ENCODE results near the gene DACT1.

DACT1 gene

GRCh38 chr14:58636129-58636528 is 1.6 kb upstream of the DACT1 start:
- no peak for DNase-seq (ENCODE audit: low read depth)
- H3K4me3 ChIP-seq (ENCODE audit: low read length), result no peak overlapping the region
- TF ChIP-seq CTCF (IDR thresholded peaks at IDR 0.05; ENCODE audit: insufficient read depth, low read depth, low read length, missing control alignments), result no peak

- peak overlapping the region; percentile 40 for H3K4me3 ChIP-seq (ENCODE audit: low read length)
- DNase-seq (ENCODE audit: low read depth), result peak; percentile 70
- no peak for TF ChIP-seq CTCF (IDR thresholded peaks at IDR 0.05; ENCODE audit: insufficient read depth, low read depth, low read length, missing control alignments)
These were observed 747 bp upstream of the DACT1 start for GRCh38 chr14:58637040-58637390.

DNA sequence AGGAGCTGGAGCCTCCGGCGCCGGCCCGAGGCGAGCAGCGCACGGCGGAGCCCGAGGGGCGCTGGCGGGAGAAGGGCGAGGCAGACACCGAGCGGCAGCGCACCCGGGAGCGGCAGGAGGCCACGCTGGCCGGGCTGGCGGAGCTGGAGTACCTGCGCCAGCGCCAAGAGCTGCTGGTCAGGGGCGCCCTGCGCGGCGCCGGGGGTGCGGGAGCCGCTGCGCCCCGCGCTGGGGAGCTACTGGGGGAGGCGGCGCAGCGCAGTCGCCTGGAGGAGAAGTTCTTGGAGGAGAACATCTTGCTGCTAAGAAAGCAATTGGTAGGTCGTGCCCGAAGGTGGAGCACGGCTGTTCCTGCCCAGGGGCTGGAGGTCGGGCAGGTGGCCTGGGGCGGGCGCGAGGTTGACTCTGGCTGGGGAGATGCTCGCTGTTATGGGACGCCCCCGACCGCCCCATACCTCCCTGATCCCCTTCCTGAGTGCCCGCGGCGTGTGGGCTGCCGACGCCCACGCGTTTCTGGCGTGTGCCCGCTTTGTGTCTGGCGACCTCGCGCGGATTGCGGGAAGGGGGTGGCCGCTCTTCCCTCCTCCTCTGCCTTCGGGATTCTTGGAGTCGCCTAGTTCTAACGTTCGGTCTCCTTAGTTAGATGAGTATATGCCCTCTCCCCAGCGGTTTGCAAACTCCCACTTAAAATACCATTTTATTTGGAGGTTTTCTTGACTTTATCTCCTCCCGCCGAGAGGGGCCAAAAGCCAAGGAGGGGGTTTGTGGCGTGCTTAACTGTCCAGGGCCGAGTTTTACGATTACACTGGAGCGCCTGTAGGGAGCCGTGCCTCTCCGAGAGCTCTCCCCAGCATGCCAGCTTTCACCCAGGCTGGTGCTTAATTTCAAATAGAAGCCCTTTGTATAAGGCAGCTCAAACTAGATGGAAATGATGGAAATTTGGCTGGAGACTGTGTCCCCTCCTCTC is 752 bp downstream of the DACT1 start:
- H3K4me3 ChIP-seq (ENCODE audit: low read length), result peak overlapping the region; percentile 14
- peak; percentile 16 for DNase-seq (ENCODE audit: low read depth)
- no peak for TF ChIP-seq CTCF (IDR thresholded peaks at IDR 0.05; ENCODE audit: insufficient read depth, low read depth, low read length, missing control alignments)

- TF ChIP-seq CTCF (IDR thresholded peaks at IDR 0.05; ENCODE audit: insufficient read depth, low read depth, low read length, missing control alignments), result no peak
- no peak for DNase-seq (ENCODE audit: low read depth)
- no peak overlapping the region for H3K4me3 ChIP-seq (ENCODE audit: low read length)
These were observed 1.4 kb downstream of the DACT1 start for GRCh38 chr14:58639198-58639565.

DNA sequence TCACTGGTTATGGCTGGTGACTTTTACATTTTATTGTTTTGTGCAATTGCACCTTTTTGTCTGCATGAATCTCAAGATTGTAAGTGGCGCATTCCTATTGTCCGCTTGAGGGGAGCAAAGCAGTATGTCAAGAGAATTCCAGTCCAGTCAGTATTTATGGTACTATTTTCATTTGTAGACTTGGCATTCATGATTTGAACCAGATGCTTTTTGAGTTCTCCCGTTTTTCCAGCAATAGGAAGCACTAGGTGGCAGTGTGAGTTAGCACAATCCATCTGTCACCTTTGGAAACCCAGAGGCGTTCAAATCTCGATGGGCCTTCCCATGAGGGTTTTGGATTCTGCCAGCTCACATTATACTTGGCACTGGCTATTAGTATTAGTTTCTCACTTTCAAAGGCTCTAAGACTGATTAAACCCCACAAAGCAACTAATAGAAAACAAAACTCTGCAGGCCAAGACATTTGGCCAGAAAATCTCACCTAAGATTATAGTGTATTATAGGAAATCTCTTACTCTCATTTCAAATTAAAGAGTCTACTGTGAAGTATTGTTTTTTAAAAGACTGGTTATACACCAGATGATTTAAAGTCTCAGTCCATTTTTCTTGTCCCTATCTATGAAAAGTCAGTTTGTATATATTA is 2.2 kb downstream of the DACT1 start:
- H3K4me3 ChIP-seq (ENCODE audit: low read length), result no peak overlapping the region
- DNase-seq (ENCODE audit: low read depth), result peak; percentile 69

GRCh38 chr14:58640959-58641358 is 3.2 kb downstream of the DACT1 start:
- TF ChIP-seq CTCF (IDR thresholded peaks at IDR 0.05; ENCODE audit: insufficient read depth, low read depth, low read length, missing control alignments), result no peak
- DNase-seq (ENCODE audit: low read depth), result no peak
- no peak overlapping the region for H3K4me3 ChIP-seq (ENCODE audit: low read length)

More for the DNA sequence above, 2.2 kb downstream of the DACT1 start:
- peak; percentile 76 for TF ChIP-seq CTCF (IDR thresholded peaks at IDR 0.05; ENCODE audit: insufficient read depth, low read depth, low read length, missing control alignments)
